GM12801 (cell line): Measurements from ENCODE around the gene IFT80.

Experiments used
- TF ChIP-seq, protein P1 (sequence below): IDR thresholded peaks from one replicate; pipeline ENCODE4 v1.5.1; 2011; ENCODE audit warnings: control low read depth; ENCODE audit not compliant: insufficient read length; ENCODE audit errors: extremely low read depth

The IFT80 gene

DNA sequence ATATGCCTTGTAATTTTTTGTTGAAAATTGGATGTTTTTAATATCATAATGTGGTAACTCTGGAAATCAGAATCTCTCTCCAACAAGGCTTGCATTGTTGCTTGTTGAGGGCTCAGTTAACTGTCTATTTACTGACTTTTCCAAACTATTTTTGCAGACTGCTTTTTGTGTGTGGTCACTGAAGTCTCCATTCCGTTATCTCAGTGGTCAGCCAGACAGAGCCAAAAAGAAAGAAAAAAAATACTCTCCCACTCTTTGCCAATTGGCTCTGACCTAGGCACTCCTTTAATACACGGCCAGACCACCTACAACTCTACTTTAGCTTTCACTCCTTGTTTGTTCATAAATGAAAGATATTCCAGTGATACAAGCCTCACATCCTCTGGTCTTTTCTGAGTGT lies 52.5 kb downstream of the IFT80 start:
- TF ChIP-seq, protein P1, sequence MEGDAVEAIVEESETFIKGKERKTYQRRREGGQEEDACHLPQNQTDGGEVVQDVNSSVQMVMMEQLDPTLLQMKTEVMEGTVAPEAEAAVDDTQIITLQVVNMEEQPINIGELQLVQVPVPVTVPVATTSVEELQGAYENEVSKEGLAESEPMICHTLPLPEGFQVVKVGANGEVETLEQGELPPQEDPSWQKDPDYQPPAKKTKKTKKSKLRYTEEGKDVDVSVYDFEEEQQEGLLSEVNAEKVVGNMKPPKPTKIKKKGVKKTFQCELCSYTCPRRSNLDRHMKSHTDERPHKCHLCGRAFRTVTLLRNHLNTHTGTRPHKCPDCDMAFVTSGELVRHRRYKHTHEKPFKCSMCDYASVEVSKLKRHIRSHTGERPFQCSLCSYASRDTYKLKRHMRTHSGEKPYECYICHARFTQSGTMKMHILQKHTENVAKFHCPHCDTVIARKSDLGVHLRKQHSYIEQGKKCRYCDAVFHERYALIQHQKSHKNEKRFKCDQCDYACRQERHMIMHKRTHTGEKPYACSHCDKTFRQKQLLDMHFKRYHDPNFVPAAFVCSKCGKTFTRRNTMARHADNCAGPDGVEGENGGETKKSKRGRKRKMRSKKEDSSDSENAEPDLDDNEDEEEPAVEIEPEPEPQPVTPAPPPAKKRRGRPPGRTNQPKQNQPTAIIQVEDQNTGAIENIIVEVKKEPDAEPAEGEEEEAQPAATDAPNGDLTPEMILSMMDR: no peak

DNA sequence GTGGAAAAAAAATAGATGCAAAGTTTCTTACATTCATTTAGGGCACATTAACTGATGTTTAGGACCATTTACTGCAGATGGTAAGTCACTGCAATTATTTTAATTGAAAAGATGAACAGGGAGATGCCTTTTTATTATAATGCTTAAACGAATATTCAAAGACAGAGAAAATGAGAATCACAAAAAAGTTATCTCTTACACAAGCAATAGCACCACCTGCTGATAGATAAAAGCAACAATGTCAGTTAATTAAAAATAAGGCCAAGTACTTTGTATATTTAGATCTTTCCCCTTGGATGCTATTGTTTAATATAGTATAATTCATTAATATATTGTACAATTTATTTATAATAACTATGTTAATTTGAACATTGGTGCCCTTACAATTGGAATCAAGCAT lies 55.9 kb downstream of the IFT80 start:
- TF ChIP-seq, protein P1: no peak

DNA sequence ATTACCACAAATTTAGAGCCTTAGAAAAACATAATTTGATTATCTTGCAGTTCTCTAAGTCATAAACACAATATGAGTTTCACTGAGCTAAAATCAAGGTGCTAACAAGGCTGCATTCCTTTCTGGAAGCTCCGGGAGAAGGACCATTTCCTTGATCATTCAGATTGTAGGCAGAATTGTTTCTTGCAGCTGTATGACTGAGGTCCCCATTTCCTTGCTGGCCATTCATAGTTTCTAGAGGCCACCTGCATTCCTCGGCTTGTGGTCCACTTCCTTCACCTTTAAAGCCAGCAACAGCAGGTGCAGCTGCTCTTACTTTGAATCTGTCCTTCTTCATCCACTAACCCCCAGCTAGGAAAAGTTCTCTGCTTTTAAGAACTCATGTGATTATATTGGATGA lies 58.7 kb downstream of the IFT80 start:
- TF ChIP-seq, protein P1: no peak

DNA sequence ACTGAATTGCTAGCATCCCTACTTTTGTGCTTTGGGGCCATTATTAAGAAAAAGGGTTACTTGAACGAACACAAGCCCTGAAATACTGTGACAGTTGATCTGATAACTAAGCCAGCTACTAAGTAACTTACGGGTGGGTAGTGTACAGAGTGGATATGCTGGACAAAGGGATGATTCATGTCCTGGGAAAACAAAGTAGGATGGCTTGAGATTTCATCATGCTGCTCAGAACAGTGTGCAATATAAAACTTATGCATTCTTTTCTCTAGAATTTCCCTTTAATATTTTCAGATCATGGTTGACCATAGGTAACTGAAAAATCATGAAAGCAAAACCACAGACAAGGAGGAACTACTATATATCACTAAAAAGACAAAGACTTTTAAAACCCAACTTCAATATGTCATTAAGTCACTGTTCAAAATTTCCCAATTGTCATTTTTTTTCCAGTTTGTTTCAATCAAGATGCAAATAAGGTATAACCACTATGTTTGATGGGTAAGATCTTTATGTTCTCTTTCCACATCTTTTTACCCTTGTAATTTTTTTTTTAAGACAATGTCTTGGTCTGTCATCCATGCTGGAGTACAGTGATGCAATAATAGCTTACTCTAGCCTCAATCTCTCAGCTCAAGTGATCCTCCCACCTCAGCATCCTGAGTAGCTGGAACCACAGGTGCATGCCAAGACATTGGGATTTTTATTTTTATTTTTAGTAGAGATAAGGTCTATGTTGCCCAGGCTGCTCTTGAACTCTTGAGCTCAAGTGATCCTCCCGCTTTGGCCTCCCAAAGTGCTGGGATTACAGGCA lies 67.7 kb downstream of the IFT80 start:
- TF ChIP-seq, protein P1: no peak

DNA sequence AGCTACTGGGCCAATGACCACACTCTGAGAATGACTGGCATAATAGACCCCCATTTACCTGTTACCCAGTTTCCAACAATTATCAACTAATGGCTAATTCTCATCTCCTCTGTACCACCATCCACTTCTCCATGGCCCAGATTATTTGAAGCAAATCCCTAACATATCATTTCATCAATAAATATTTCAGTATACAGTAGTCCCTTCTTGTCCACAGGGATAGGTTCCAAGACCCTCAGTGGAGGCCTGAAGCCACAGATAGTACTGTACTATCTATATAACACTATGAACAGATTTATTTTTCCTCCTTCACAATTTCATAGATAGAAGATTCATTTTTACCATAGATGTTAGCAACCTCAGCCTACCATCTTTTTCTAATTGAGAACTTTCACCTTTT lies 68.3 kb downstream of the IFT80 start:
- TF ChIP-seq, protein P1: no peak

DNA sequence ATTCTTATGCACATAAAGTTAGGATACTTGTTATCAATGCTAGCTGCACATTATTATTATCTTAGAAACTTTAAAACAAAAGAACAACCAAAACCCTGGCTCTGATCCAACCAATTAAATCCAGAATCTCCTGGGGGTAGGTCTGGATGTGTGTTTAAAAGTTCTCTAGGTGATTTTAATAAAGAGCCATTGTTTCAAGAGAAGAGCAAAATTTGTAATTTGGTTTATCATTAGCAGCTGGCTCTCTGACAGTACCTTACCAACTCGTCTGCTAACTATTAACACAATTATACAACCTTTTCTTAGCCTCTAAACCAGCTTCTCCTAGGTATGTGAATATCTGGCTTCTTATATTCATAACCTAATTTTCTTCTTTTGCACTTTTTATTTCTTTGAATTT lies 68.9 kb downstream of the IFT80 start:
- TF ChIP-seq, protein P1: no peak

DNA sequence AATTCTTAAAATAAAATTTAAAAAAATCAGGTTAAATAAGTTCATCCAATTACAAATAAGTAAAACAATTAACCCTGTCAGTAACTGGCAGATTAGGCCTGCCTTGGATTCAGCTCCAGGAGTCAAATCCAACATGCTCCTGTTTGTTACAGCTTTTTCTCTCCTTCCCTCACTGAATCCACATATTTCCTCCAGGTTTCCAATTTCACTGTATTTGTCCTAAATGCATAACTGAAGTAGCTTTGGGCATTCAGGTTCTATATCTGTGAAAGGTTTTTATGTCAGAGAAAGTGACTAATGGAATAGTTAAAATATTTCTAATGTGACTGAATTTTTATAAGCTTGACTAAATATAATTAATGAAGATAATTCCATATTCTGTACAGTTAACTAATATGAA lies 79.7 kb downstream of the IFT80 start:
- TF ChIP-seq, protein P1: no peak
